Skeletal muscle tissue (tissue), 4 donors: ENCODE measurements around the gene HLA-DQA1. TPM values are rescaled to one million over a fixed set of nuclear protein-coding genes. Genes with fewer than 3 reads are reported as not detected.
"Not testable (repeated sequence)": the region's sequence is repeated elsewhere in the genome, so short reads cannot be mapped to it uniquely, and the experiment has no call there.

ENCODE experiments used
- H3K27ac ChIP-seq: one replicate; pipeline ENCODE4 v1.7.0; 2013; ENCODE audit warnings: mild to moderate bottlenecking, low read depth, low read length, inconsistent platforms
- H3K27me3 ChIP-seq, 3 donors: one replicate each; pipeline ENCODE4 v1.7.0; 2013; ENCODE audit warnings: low read length in 3 of 3; ENCODE audit not compliant: control insufficient read depth in 3 of 3, insufficient read depth in 3 of 3
- H3K36me3 ChIP-seq, 3 donors: one replicate each; pipeline ENCODE4 v1.7.0; 2013; ENCODE audit warnings: low read length in 3 of 3; ENCODE audit not compliant: control insufficient read depth in 3 of 3, insufficient read depth in 3 of 3
- H3K4me1 ChIP-seq, 3 donors: one replicate each; pipeline ENCODE4 v1.7.0; 2013; ENCODE audit warnings: low read length in 3 of 3, mild to moderate bottlenecking in 3 of 3; ENCODE audit not compliant: control insufficient read depth in 3 of 3, insufficient read depth in 3 of 3
- H3K4me3 ChIP-seq, 3 donors: one replicate each; pipeline ENCODE4 v1.7.0; 2013; ENCODE audit warnings: low read length in 3 of 3
- H3K9ac ChIP-seq, 3 donors: one replicate each; pipeline ENCODE4 v1.7.0; 2013; ENCODE audit warnings: low read length in 3 of 3, mild to moderate bottlenecking in 3 of 3, moderate library complexity in 2 of 3, low read depth in 1 of 3
- H3K9me3 ChIP-seq, 3 donors: one replicate each; pipeline ENCODE4 v1.7.0; 2013; ENCODE audit warnings: low read length in 3 of 3; ENCODE audit not compliant: control insufficient read depth in 3 of 3
- total RNA-seq: library from RNA; depleted of rRNA; stranded (reverse); fragments of >200 nt; gene quantifications from one replicate; pipeline ENCODE4 v1.2.3, GENCODE V29; 2014
- donor health status: Osteomylitis.

The HLA-DQA1 gene
- total RNA-seq, 1 donor from 2014 or later = 1.0 TPM

DNA sequence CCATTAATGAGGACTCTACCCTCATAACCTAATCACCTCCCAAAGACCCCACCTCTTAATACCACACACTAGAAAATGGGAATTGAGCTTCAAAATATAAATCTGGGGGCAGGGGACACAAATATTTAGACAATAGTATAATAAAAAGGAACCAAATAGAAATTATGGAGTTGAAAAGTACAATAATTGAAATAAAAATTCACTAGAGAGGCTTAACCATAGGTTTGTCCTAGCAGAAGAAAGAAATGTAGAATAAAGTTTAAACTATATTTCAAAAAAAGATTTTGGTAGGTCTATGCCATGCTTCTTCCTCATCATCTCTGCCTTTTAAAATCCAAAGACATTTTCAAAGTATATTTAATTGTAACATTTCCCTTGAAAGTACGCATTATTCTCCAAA lies 19.5 kb upstream of the HLA-DQA1 start:
- no peak overlapping the region for H3K4me3 ChIP-seq
- H3K27me3 ChIP-seq = no peaks in the 10 kb centered on the region
- no peak overlapping the region for H3K9ac ChIP-seq
- H3K4me1 ChIP-seq = no peaks in the 10 kb centered on the region
- H3K27ac ChIP-seq = no peak overlapping the region
- H3K36me3 ChIP-seq = no peaks in the 10 kb centered on the region
- no peaks in the 10 kb centered on the region for H3K9me3 ChIP-seq

DNA sequence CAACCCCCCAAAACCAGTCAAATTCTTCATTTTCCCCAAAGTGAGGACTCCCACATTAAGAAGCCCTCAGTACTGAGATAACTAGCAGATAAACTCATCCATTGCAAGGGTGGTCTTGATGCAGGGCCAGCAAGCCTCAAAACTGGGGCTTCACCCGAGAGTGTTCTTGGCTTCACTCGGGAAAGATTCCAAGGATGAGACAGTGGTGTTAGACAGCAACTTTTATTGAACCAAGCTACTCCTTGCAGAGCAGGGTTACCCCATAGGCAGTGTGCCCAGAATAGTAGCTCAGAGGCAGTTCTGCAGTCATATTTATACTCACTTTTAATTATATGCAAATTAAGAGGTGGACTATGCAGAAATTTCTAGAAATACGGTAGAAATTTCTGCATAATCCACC lies 15.8 kb upstream of the HLA-DQA1 start:
- Histone ChIP-seq H3K9ac (no peak overlapping the region), H3K4me3 (no peak overlapping the region), H3K9me3 (no peaks in the 10 kb centered on the region), H3K27me3 (no peaks in the 10 kb centered on the region), H3K4me1 (no peaks in the 10 kb centered on the region), H3K27ac (no peak overlapping the region), H3K36me3 (no peaks in the 10 kb centered on the region)

DNA sequence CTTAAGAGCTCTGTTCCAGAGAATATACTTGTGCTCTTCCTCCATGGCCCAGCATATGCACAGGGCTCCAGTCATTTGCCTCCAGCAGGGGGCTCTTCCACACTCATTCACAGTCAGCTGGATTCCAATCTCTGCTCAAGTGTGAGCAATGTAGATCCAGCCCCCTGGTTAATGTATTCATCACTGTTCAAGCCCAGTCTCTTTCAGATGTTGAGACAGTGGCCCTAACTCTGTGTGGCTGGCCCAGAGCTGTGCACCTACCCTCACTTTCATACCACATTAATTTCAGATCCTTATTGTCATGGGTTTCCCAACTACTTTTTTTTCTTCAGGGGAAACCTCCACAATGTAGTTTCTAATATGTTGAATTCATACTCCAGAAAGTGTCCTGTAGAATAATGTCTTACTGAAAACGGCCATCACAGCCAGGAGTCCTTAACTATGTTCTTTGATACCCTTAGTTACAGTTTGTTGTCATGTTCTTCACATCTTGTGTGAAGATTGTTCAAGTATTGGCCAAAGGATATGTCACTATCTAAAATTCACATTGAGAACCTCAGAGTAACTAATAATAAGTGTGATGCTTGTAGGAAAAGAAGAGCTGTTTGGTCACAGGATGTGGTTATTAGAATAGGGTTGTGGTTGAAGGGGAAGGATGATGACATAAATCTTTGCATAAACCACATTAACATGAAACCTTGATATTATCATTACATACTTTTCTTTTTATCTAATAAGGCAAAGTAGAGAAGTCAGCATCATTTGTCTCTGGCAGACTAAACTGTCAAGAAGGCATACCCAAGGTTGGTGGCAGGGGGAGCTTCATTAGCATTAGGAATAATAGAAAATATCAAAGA lies 14.4 kb upstream of the HLA-DQA1 start:
- no peak overlapping the region for H3K4me3 ChIP-seq
- H3K9me3 ChIP-seq = no peaks in the 10 kb centered on the region
- H3K9ac ChIP-seq = no peak overlapping the region
- no peaks in the 10 kb centered on the region for H3K27me3 ChIP-seq
- no peak overlapping the region for H3K27ac ChIP-seq
- no peaks in the 10 kb centered on the region for H3K4me1 ChIP-seq
- H3K36me3 ChIP-seq = no peaks in the 10 kb centered on the region

DNA sequence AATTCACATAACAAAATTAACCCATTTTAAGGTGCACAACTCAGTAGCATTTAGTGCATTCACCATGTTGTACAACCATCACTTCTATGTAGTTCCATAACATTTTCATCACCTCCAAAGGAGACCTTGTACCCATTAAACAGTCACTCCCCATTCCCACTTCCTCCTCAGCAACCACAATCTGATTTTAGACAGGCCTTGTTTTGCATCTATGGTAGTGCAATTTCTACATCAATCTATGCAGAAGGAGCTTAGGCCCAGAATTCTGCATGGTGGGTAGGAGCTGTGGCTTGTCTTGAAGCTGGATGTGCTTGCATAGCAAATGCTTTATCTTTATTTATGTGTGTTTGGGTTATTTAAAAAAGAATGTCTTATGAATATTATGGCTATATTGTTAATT lies 13.5 kb upstream of the HLA-DQA1 start:
- Histone ChIP-seq H3K4me3 (no peak overlapping the region), H3K4me1 (no peaks in the 10 kb centered on the region), H3K9ac (no peak overlapping the region), H3K27me3 (no peaks in the 10 kb centered on the region), H3K9me3 (no peaks in the 10 kb centered on the region), H3K27ac (no peak overlapping the region), H3K36me3 (no peaks in the 10 kb centered on the region)

DNA sequence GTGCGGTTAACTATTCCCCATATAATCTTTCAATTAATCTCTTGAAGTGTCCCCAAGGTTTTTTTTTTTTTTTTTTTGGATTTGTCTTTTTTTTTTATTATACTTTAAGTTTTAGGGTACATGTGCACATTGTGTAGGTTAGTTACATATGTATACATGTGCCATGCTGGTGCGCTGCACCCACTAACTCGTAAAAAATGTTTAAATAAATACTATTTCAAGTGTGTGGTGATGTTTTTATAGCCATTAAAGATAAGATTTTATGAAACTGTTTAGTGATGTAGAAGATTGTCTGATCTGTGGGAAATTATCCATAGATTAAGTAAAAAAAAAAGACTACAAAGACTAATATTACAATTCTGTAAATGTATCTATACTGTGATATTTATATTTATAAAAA lies 12.6 kb upstream of the HLA-DQA1 start:
- Histone ChIP-seq H3K27me3 (no peaks in the 10 kb centered on the region), H3K9ac (no peak overlapping the region), H3K4me3 (no peak overlapping the region), H3K9me3 (no peaks in the 10 kb centered on the region), H3K27ac (no peak overlapping the region), H3K4me1 (no peaks in the 10 kb centered on the region), H3K36me3 (no peaks in the 10 kb centered on the region)

DNA sequence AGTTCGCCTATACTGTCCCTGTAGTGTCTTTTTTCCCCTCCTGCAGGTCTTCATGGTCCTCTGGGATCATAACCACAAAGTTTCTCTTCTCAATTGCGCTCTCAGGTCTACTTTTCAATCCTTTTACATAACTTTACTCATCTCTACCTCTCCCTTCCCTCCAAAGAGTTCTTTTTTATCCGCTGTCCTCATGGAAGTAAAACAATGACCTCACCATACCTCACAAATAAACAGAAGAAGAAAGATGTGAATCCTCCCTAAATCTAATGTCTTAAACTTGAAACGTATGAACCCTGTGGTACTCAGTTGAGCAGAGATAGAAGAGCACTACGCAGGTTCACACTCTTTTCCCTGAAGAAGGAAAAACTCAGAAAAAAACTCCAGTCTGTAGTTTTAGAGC lies 12.1 kb upstream of the HLA-DQA1 start:
- Histone ChIP-seq H3K9ac (no peak overlapping the region), H3K27me3 (no peaks in the 10 kb centered on the region), H3K27ac (no peak overlapping the region), H3K36me3 (no peaks in the 10 kb centered on the region), H3K9me3 (no peaks in the 10 kb centered on the region), H3K4me3 (no peak overlapping the region), H3K4me1 (no peaks in the 10 kb centered on the region)

DNA sequence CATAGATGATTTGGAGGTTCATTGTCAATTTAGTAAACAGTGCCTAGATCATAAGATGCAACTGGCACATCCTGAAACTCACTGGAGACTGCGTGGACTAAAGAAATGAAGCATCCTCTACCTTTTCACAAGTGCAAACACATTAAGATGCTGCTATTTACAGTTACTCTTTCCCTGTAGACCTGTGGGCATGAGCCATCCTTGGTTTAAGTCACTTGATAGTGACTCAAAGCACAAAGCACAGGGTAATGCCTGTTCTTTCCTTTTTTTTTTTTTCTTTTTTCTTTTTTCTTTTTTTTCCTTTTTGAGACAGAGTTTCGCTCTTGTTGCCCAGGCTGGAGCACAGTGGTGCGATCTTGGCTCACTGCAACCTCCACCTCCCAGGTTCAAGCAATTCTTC lies 10.0 kb upstream of the HLA-DQA1 start:
- H3K9ac ChIP-seq = no peak overlapping the region
- no peaks in the 10 kb centered on the region for H3K9me3 ChIP-seq
- H3K36me3 ChIP-seq = no peaks in the 10 kb centered on the region
- no peak overlapping the region for H3K27ac ChIP-seq
- H3K4me3 ChIP-seq = no peak overlapping the region
- H3K4me1 ChIP-seq = no peaks in the 10 kb centered on the region
- no peaks in the 10 kb centered on the region for H3K27me3 ChIP-seq

DNA sequence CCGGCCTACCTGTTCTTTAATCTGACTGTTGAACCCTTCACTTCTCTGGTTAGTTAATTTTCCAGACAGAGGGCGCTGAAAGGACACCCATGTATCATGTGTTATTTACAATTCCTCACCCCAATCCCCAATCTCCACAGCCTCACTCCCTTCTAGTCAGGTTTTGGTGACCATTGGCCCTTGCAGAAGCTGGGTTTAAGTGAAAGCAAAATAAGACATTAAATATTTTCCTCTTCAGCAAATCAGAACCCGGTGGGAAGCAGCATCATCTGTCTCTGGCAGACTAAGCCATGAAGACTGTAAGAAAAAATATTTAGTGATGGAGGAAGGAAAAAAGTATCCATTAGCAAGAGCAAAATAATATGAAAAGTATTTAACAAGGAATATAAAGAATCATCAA lies 9.4 kb upstream of the HLA-DQA1 start:
- H3K4me1 ChIP-seq = no peaks in the 10 kb centered on the region
- no peaks in the 10 kb centered on the region for H3K9me3 ChIP-seq
- H3K9ac ChIP-seq = no peak overlapping the region
- H3K36me3 ChIP-seq = no peaks in the 10 kb centered on the region
- H3K27ac ChIP-seq = no peak overlapping the region
- H3K4me3 ChIP-seq = no peak overlapping the region
- no peaks in the 10 kb centered on the region for H3K27me3 ChIP-seq

DNA sequence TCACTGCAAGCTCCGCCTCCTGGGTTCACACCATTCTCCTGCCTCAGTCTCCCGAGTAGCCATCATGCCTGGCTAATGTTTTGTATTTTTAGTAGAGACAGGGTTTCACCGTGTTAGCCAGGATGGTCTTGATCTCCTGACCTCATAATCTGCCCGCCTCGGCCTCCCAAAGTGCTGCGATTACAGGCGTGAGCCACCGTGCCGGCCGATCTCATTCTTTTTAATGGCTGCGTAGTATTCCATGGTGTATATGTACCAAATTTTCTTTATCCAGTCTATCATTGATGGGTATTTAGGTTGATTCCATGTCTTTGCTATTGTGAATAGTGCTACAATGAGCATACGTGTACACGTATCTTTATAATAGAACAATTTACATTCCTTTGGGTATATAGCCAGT lies 7.4 kb upstream of the HLA-DQA1 start:
- not testable (repeated sequence) for H3K27me3 ChIP-seq, H3K36me3 ChIP-seq, H3K4me1 ChIP-seq, H3K9me3 ChIP-seq, H3K27ac ChIP-seq, H3K4me3 ChIP-seq, H3K9ac ChIP-seq

DNA sequence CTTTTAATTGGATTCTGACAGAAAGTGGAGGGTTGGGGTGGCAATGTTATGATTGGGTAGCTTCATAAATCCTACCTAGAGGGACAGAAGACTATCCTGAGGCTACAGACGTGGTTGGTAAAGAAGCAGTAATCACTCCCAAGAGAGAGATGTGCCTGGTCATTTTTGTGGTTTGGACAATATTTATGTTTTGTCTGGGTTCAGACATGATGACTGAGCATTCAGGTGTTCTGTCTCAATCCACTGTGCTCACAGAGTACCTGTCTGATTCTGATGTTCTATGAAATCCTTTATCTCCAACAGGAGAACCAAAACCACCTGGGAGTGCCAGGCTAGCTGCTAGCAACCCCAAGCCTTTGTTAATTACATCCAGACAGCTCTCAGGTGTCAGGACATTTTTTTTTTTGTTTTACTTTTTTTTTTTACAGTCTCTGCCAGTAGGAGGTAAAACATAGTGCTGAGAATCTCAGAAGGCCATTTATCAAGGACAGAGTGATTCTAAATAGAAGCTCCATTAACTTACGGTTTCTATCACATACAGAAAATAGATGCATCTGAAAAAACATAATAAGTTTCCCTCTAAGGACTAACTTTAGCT lies 1.6 kb upstream of the HLA-DQA1 start:
- H3K9me3 ChIP-seq = peaks cover 0 to 4% (median 0%) of the 10 kb centered on the region in 3 donors
- no peaks in the 10 kb centered on the region for H3K36me3 ChIP-seq
- no peak overlapping the region for H3K4me3 ChIP-seq
- no peak overlapping the region for H3K9ac ChIP-seq
- no peak overlapping the region for H3K27ac ChIP-seq
- H3K4me1 ChIP-seq = no peaks in the 10 kb centered on the region
- peaks cover 0 to 10% (median 0%) of the 10 kb centered on the region in 3 donors for H3K27me3 ChIP-seq
